Hindlimb muscle (tissue), 1 donor: ENCODE results near the gene P2RY13. TPM values are rescaled to one million over a fixed set of nuclear protein-coding genes. Genes with fewer than 3 reads are reported as not detected.

Source experiments
- DNase-seq: peaks from one replicate; pipeline ENCODE4 v3.0.0-alpha.2; 2013
- polyA plus RNA-seq: library from polyadenylated mRNA; unstranded; fragments of 120-200 nt; gene quantifications from one replicate; pipeline ENCODE4 v1.2.1, GENCODE V29; 2013; ENCODE audit not compliant: insufficient read length

The P2RY13 gene
- polyA plus RNA-seq, 1 donor = 1.4 TPM

DNA sequence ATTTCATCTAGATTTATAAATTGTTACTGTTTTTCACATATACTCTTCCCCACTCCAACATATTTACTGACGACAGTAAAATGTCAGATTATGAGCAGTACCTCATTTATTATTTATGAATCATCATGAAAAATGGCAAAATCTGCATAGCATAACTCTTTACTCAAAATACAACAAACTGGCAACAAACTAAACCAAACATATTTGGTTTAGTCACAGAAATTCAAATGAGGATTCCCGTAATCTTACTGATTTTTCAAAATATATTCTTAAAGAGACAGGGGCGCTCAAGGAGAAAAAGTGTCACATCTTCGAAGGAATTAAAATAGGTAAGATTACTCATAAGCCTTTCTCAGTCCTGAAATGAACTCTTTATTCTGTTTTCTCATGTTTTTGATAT is 9.7 kb downstream of the P2RY13 start:
- DNase-seq = no peak

DNA sequence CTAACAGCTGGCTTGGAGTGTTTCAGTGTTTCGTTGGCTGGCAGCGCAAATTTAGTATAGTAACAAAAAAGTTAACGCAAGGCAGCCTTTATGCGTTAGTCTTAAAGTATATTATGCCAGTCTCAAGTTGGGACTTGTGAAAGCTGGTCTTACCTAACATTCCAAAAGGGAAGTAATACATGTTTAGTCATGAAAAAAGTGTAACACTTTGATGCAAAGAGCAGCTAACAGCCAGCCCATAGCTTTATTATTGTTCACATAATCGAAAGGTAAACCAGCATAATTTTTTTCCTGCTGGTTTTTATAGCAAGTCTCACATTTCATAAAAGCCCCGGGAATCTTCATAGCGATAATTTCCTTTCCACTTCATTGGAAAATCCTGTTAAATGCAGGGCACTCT is 10.4 kb downstream of the P2RY13 start:
- no peak for DNase-seq

DNA sequence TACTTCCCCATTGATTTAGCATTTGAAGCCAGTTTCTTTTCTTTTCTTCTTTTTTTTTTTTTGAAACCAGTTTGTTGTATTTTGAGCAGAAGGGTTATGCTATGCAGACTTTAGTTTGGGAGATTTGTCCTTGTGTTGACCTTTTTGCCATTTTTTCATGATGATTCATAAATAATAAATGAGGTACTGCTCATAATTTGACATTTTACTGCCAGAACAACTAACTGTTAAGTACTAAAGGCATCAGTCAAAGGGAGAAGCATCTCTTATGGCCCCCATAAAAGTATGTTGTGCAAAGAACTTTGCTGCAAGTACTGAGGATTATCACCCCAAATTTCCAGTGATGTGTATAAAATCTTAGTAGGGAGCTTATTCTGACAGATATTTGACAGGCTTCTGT is 11.0 kb downstream of the P2RY13 start:
- DNase-seq = no peak

DNA sequence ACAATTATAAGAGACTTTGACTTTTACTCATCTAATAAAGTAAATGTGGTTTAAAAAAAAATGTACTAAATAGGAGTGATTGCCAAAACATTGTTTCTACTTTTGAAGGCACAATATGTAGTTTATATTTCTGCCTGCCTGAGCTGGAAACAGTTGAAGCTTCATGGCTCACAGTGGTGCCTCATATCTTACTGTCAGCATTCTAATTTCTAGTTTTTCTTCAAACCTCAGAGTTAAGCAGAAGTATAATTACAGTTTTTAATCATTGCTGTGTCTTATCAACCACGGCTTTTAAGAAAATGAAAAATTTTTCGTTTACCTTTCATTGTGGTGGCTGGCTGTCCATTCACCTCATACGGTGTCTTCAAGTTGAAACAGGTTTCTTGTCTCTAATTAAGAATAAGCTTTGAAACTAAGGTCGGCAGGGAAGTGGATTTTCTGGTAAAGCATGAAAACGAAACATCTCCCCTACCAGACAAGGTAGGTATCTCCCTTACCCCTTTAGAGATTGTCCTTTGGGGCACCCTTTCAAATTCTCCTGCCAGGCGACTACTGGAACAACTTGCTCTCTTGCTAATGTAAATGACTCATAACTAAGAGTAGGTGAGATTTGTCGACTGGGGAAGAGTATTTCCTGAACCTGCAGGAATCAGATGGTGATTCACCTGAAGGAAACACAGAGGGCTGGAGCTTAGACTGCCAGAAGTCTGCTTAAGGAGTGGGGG is 12.9 kb downstream of the P2RY13 start, which contains the start of gene GPR87:
TSS of gene GPR87 (minus strand) at position 554 of the 725 bp plus-strand sequence. CDS start 16,720 bp downstream, outside the sequence.
- no peak for DNase-seq

DNA sequence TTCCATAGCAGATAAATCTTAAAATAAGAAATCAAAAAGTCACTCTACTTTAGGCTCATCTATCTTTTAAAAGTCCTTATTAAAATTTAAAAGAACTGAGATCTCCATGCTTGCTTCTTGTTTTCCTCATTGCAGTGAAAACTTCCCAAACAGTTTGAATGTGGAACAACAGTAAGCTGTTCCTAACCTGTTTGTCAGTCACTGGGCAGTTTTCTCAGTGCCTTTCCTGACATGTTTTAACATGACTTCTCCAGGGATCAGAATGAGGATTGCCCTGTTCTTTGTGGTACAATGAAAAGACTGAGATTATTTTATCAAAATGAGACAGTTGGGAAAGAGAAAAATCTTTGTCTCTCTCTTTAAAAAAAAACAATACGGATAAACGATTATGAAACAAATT is 13.5 kb downstream of the P2RY13 start:
- DNase-seq = no peak

DNA sequence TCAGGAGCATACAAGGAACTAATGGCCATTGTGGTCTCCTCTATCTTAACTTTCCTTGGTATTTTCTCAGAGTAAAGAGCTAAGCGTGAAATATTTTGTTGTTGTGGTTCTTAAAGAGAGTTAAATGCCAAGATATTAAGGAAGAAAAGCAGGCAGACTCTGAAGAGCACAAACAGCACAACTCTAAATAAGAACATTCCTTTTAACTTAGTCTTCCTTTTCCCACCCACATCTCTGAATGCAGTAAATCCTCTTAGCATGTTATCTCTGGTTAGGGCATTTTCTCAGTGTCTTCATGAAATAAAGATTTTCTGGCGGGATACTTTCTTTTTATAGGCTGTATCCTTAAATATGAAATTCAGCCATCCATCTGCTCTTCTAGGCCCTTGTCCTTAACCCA is 14.2 kb downstream of the P2RY13 start:
- DNase-seq = no peak

DNA sequence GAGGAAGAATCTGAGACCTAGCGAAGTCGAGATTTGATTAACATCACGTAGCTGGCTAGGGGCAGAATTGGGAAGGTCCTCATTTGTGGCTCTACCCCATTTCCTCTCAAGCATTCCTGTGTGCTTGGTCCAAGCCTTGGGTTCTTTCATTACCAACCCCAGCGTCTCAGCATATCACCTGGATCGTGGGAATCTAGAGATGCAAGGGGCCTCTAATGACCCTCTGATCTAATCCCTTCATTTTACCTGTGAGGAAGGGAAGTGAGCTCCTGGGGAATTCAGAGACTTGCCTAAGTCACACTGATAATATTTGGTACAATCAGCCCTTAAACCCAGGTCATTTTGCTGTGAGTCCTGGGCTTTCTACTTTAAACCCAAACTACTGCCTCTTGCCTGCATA is 14.8 kb downstream of the P2RY13 start:
- no peak for DNase-seq

DNA sequence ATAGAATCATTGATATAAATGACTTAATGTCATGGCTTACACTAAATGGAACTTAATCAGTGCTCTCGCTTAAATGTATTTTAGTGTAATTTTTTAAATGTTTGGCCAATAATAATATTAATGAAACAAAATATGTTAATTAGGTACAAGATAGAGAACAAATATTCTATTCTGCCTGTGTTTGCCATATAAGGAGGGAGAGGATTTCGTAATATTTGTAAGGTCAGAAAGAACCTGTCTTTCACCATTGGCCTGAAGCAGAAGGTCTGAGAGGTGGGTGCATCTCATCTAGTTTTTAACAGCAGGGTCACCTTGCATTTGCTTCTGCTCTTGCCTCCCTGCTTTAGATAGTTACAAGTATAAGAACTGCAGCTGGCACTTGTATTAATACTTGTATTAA is 15.2 kb downstream of the P2RY13 start:
- DNase-seq = no peak

DNA sequence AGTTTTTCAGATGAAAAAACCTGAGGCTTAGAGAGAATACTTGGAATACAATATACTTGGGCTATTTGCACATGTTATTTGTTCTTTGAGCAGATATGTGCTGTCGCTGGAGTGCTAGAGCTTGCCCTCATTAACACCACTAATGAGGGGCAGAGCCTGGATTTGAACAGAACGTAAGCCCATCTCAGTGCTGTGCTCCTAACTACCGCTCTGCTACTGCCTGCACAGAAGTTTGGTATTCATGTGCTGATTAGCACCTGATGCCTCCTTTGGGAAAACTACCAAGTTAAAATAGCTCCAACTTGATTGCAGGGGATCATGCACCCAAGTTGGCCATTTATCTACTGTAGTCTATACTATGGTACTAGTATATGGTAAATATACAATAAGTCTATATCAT is 16.4 kb downstream of the P2RY13 start:
- no peak for DNase-seq

DNA sequence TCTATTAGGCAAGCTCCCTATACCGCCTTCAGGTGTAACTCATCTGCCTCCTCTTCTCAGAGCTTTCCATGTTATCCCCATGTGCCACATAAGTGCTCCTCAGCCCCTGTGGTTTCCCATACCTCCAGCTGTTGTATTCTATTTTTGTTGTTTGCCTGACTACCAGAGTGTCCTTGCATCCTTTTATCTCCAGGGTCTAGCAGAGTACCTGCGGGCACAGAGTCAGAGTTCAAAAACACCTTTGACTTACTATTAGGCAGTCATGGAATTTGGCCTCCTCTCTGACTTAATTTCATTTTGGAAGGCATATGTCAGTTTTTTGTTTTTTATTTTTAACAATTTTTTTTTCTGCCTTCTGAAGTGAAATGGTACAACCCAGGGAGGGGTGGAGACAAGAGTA is 19.8 kb downstream of the P2RY13 start:
- no peak for DNase-seq

DNA sequence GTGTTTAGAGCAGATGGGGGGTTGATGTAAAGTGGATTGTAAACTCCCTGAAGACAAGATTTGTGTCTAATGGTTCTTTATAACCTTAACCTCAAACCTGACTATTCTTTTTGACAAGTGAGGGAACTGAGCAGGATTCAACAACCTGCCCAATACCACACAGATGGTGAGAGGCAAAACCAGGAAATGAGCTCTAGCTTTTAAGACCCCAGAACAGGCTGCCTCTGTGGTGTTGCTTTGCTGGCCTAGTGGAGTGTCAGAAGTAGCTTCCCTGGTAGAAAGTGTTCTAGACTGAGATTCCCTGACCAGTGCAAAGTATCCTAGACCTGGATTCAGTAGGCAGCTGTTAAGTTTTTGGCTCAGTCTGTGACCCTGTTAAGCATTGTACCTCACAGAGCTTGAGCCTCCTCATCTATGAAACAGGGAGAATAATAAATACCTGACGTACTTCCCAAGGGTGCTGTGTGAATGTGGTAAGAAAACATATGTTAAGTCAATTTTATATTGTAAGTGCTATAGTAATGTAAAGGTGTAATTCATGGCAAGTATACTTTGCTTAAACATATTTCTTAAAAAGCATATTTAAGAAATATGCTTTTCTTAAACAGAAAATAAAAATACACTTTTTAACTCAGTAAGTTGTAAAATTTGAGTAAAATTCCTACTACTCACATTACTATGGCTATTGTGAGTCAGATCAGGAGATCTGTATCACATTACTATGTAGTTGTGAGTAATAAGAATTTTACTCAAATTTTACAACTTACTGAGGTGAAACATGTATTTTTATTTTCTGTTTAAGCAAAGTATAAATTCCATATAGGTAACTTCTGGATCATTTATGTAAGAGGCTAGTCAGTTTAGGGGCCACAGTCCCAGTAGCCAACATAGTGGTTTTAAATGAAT is 21.5 kb downstream of the P2RY13 start:
- no peak for DNase-seq

DNA sequence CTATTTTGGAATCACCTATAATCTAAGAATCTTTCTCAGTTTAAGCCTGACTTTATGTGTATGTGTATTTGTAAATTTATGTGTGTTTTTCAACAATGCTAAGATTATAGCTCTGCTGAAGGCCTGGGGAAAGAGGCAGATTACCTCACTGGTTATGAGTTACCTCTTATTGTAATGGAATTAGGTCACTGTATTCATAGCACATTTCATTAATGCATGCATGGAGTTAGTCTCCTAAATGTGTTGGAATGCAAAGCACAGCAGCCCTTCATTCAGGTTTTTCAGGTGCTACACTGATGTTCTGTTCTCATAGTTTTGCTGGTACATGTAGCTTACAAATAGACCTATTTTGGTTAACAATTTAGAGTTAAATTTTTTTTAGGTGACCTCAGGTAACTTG is 22.2 kb downstream of the P2RY13 start:
- no peak for DNase-seq

DNA sequence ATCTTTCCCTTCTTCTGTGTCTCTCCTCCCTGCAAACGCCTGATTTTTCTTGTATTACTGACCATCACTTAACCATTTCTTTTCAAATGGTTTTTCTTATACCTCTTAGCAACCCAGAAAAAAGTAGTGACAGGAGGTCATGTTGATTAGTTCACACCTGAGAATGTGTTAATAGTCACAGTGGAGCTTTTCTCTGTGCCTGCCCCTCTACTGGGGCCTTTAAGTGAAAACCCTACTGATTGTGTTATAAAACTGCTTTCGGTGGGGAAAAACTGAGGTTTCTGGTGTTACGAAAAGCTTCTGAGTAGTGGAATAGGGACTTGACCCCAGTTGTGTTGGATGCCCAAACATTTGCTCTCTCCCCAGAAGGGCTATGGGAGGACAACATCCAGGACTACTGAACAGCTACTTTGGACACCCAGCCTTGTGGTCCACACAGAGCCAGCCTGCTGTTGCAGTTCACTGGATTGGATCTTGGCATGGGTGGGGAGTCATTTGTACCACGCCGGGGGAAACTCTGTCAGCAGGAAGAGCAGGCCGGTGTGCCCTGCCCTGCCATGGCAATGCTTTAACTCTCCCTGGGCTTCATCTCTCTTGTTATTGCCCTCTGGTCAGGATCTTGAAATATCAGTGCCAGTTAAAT is 23.1 kb downstream of the P2RY13 start:
- DNase-seq = no peak

DNA sequence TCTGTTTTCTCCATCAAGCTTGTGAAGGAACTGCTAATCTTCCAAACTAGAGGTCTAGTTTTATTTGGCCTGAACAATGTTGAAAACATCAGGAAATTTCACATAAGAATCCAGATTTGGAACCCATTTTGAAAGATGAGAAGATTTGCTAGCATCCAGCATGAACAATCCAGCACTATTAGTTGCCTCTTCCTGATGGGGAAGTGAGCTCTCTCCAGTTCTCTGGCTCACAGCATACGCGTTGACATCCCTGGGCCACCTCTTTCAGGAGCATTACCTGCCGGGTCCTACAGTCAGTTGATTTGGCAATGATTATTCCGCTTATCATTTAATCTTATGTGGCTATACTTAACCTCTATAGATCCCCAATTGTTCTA is 23.6 kb downstream of the P2RY13 start:
- DNase-seq = no peak

DNA sequence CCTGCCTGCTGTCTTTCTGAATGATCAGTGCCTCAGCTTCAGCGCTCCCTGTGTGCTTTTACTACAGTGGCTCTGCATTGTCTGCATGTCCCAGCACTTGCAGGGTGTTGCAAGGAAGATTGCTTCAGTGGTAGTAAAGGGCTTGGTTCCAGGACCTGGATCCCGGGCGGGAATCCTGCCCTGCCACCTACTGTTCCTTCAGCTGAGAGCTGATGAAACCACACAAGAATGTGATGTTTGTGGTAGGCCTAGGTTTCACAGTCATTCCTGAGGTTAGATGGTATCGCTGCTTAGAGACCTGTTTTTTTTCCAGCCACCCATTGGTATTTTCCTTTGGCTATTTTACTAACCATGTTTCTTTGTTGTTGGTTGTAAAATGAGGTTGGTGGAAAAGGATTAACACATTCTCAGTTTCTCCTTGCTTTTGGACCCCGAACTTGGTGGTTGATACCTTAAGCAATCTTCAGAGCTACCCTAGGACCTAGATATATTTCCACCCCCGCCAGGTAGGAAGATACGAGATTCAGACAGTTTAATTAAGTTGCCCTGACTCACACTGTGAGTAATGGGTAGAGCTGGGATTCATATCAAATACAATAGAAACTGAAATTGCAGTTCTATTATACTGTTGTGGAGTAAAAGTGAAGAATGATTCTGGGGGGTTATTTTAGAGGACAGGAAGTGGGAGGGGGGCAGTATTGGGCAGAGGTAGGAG is 24.1 kb downstream of the P2RY13 start:
- no peak for DNase-seq

DNA sequence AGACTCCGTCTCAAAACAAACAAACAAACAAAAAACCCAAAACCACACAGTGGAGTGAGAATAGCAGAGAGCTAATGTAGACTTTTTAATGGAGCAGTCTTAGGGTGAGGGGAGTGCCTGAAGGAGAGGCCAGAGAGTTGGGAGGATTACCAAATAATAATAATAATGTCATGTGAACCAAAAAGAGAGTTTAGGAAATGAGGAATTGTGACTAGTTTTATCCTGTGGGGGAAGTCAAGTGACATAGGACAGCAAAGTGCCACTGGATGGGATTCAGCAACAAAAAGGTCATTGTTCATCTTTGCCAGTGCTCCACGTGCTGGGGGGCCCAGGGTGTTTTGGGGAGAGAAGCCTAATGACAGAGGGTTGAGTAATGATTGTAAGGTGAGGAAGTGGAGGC is 25.6 kb downstream of the P2RY13 start:
- DNase-seq = no peak

DNA sequence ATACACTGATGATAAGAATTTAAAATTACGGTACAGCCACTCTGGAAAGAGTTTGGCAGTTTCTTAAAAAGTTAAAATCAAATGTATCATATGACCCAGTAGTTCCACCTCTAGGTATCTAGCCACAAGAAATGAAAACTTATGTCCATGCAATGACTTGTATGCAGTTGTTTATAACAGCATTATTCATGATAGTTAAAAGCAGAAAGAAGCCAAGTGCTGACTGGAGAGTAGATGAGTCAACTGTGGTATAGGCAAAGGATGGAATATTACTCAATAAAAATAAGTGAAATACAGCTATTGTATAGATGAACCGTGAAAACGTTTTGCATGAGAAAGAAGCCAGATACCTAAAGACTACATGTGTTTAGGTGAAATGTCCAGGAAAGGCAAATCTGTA is 27.6 kb downstream of the P2RY13 start:
- DNase-seq = no peak

DNA sequence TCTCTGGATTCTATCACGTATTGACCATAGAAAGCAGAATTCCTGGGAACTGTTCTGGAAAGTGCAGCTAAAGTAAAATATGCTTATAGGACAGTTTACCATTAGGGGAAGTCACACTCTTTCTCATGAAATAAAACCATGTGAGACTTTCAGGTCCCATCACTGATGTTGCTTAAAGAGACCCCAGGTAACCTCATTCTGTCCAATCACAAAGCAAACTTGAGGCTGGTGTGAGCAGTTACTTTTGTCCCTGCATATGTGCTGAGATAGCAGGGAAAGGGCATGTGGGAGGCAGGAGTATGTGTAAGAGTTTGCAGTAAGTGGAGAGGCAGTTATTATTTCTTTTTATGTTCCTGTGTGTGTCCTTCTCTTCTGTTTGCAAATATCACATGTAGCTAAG is 28.8 kb downstream of the P2RY13 start:
- no peak for DNase-seq

DNA sequence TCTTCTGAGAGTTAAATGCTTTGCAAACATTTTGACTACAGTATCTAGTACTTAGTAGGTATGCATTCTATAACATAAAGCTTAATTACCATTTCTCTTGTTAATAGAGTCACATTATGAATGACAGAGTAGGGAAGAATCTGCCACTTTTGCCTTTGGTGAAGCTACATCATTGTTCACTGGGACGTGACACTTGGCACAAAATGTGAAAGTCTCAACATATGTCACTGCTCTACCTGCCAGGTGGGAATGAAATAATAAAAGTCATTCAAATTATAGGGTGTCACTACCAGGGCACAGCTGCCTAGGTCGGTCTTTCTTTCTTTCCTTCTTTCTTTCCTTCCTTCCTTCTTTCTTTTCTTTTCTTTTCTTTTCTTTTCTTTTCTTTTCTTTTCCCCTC is 30.3 kb downstream of the P2RY13 start:
- no peak for DNase-seq

DNA sequence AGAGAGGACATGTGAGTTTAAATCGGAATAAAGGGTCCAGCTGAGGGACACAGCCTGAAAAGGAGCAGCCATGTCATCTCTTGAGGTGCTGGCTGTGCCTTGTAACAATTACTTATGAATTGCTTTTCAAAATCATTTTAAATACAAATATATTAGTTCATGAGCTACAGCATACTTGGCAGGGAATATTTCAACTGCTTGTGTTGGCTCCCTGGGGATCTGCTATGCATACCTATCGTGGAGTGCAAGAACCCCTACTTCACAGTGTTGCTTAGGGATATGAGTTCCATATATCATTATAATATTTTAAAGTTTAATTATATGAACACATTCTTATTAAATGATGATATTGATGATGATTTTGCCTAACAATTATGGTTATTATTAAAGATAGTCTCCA is 31.9 kb downstream of the P2RY13 start:
- DNase-seq = no peak

DNA sequence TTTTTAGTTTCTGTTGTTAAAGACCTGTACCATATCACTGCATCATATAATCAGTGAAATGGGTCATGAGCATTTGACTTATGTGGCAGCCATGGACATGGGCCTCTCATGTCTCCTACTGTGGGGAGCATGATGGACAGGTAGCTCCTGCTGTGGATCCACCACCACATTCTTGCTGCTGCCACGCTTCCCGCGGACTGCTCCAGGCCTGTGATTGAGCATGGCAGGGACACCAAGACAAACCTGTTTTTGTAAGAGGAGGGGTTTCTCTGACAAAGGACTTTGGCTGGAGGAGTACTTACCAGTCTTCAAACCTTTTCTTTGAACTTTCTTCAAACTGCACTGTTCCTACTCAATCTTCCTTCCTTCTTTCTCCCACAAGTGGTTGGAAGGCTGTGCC is 33.1 kb downstream of the P2RY13 start:
- DNase-seq = no peak

DNA sequence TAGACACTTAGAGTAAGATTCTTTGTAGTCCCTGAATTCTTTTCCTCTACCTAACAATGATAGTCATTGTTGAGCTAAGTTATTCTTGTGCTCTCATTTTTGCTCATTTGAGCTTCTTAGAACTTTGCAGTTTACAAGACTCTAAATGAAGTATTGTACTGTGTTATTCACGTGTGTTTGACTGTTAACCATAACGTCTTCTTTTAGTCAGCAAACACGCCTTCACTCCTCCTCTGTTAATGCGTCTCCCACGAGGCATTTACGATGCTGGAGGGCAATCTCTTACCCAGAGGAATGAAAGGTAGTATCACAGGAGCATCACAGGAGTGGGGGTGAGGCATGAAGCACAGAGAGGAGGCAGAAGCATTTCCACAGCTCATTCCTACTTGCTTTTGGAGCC is 36.2 kb downstream of the P2RY13 start:
- no peak for DNase-seq

DNA sequence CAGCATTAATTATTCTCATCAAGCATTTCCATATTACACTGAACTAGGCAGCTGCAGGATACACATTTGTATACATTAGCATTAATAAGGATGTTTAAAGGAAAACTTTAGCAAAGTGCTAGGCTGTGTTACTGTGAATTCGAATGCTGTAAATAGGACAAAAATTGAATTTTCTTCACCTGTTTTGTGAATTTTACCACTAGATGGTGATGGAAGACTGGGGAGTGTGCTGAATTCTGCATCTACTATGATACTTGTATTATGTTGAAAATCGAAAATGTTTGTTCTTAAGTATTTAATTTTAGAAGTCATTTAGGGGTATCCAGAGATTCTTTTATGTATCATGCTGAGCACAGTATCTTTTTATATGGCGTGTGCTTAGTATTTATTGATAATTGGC is 38.7 kb downstream of the P2RY13 start:
- peak; percentile 31 for DNase-seq
